Retinal pigment epithelial cell (primary cell): ENCODE measurements around the gene CLVS2.

Experiments
- DNase-seq: peaks from one replicate; pipeline ENCODE4 v3.0.0-alpha.2; 2010; ENCODE audit warnings: low read depth
- H3K4me3 ChIP-seq: 2 replicates; pipeline ENCODE4 v1.5.1; 2011; ENCODE audit warnings: mild to moderate bottlenecking, low read length, control low read depth, moderate library complexity
- TF ChIP-seq, protein P1 (sequence below): conservative IDR thresholded peaks from 2 replicates; pipeline ENCODE4 v1.5.1; 2011; ENCODE audit warnings: low read depth, low read length, control low read depth, inconsistent platforms

CLVS2 gene

DNA sequence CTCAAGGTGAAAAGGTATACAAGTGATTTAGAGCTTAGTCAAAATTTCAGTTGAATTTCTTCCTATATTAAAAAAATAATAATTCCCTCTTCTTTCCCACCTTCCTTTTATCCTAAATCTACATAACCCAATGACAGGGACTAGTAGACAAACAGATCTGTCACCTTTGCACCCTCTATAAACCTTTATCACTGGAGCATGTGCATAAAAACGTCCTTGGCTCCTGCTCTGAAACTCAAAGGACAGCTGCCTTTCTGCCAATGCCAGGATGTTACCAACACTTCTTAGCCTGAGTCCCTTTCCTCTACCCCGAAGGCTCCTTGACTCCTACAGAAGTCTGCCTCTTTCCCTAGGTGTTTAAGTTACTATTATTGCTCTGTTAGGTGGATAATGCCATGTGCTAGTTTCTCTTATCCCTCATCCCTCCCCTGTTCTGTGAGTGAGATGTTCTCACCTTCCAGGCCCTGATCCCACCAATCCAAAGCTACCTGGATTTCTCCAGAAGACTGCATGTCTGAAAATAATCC lies 4.3 kb downstream of the CLVS2 start:
- no peak for DNase-seq

DNA sequence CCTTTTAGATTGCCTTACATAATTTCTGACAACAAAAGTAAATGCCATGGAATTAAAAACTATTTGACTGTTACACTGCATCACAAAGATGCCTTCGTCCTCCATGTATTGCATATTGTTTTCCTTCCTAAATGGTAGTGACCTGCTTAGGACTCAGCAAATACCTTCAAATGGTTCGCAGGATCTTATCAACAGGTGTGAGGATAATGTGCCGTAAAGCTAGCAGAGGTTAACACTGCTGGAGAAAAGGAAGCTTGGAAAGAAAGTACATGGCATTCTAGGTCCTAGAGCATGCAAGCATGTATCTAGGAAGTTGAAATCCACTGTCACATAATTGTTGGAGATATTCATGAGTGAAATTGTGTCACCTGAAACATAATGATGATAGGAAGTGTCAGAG lies 5.5 kb downstream of the CLVS2 start:
- H3K4me3 ChIP-seq, result no peak overlapping the region
- TF ChIP-seq, protein P1, sequence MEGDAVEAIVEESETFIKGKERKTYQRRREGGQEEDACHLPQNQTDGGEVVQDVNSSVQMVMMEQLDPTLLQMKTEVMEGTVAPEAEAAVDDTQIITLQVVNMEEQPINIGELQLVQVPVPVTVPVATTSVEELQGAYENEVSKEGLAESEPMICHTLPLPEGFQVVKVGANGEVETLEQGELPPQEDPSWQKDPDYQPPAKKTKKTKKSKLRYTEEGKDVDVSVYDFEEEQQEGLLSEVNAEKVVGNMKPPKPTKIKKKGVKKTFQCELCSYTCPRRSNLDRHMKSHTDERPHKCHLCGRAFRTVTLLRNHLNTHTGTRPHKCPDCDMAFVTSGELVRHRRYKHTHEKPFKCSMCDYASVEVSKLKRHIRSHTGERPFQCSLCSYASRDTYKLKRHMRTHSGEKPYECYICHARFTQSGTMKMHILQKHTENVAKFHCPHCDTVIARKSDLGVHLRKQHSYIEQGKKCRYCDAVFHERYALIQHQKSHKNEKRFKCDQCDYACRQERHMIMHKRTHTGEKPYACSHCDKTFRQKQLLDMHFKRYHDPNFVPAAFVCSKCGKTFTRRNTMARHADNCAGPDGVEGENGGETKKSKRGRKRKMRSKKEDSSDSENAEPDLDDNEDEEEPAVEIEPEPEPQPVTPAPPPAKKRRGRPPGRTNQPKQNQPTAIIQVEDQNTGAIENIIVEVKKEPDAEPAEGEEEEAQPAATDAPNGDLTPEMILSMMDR, result no peak
- no peak for DNase-seq

More for the DNA sequence above, 4.3 kb downstream of the CLVS2 start:
- TF ChIP-seq, protein P1, result no peak
- H3K4me3 ChIP-seq, result no peak overlapping the region

DNA sequence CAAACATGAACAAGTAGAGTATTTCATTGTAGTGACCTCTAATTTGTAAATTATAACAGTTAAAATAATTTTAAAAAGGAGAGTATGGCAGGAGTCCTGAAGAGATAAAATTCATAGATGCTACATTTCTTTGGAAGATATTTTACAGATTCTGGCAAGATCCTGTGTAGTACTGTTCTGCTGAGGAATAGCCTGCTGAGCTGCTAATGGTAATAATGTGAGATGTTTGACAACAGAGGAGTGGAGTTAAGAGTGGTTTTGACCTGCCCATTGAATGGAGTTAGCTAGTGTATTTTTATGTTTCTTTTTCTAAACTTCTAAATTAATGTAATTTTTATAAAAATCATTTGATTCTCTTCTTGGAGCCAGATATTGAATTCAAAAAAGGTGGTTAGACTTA lies 11.8 kb downstream of the CLVS2 start:
- no peak for DNase-seq
- TF ChIP-seq, protein P1, result no peak
- H3K4me3 ChIP-seq, result no peak overlapping the region

DNA sequence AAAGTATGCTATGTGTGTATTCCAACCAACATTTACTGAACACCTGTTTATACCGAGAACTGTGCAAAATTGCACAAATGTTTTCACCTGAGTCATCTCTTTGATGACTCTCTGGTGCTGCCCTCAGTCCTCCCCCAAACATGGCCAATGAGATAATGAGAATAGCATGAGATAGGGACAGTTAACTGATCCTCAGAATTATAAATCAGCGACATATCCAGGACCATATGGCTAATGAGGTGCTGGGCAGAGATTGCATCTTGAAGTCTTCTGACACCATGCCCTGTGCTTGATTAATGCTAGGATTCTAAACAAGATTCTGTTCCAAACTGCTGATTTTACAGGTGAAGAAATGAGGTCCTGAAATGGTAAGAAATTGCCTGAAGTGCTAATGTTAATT lies 13.0 kb downstream of the CLVS2 start:
- no peak overlapping the region for H3K4me3 ChIP-seq
- TF ChIP-seq, protein P1, result no peak
- DNase-seq, result no peak

DNA sequence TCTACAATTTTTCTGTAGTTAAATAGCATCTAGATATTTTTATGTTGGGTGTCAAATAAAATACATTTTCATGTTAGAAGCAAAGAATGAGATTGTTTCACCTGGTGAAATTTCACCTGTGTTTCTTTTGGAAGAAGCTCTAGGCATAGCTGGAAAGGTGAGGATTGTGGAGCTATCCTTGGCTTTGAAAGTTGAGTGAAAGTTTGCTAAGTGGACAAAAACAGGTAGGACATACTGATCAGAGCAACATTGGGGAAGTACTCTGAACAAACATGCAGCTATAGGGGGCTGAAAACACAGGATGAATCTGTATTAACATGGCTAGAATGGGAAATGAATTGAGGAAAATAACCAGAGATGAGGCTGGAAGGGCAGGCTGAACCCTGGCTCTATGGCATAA lies 18.8 kb downstream of the CLVS2 start:
- TF ChIP-seq, protein P1, result no peak
- DNase-seq, result no peak
- H3K4me3 ChIP-seq, result no peak overlapping the region

DNA sequence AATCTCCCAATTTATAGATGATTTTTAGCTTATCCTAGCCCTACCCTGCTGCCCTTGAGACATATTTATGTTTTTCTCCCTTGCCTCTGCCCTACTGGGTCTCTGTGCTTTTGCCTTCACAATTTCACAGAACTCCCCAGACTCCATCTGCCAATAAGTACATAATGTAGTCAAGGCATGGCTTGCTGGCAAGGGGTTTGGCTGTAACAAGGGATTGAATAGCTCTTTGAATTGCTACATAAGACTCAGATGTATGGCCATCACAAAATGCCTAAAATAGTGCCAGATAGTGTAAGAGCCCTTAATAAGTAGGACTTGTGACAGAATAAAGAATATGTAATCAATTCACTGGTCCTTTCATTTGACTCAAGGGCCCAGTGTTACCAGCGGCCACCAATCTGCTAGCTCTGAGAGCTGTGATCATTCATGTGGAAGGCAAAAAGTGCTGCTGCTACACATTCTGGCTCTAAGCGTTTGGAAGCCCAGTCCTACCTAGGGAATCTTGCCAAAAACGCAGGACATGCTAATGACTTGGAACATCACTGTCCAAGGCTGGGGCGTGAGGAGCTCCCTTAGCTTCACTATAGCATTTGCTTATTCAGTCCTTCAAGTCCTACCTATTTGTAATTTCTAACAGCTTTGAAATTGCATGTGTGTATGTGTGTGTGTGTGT lies 20.5 kb downstream of the CLVS2 start:
- TF ChIP-seq, protein P1, result no peak

DNA sequence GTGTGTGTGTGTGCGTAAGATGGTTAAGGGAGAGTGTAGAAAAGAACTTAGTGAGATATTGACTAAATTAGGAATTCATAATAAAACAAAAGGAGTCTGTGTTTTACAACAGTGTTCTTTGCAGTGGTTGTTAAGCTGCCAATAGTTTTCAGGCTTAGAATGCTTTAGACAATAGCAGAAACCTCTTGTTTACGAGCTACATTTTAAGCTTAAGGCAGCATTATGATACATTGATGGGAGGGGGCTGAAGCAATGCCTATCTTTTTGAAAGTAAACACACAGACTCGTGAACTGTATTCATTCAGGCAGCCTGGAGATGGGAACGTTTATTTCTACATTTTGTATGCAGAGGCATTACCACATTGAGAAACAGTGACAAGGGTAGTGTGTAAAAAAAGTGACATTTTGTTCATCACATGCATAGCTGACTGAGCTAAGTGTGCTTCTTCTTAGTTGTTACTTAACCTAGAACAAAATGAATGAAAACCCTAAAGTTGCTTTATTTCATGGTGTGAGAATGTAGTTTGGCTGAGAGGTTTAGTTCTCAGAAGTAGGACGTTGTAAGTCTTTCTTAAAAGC lies 21.2 kb downstream of the CLVS2 start:
- DNase-seq, result no peak
- TF ChIP-seq, protein P1, result no peak
- no peak overlapping the region for H3K4me3 ChIP-seq

More for the DNA sequence above, 20.5 kb downstream of the CLVS2 start:
- no peak for DNase-seq
- no peak overlapping the region for H3K4me3 ChIP-seq
